Measurements from ENCODE around the gene CEP170B.

Gene CEP170B

GRCh38 chr14:104868060-104868740 is 3.1 kb downstream of the CEP170B start:
- DNase-seq (ENCODE audit: low read depth) = no peak

GRCh38 chr14:104868811-104869572 is 3.9 kb downstream of the CEP170B start:
- DNase-seq (ENCODE audit: low read depth) = no peak

GRCh38 chr14:104869669-104870367 is 4.8 kb downstream of the CEP170B start:
- DNase-seq (ENCODE audit: low read depth) = no peak

- peak; percentile 17 for DNase-seq (ENCODE audit: low read depth)
Observed at GRCh38 chr14:104870368-104871144, 5.5 kb downstream of the CEP170B start.

- DNase-seq (ENCODE audit: low read depth) = no peak
Observed at GRCh38 chr14:104871145-104871655, 6.1 kb downstream of the CEP170B start.

- no peak for DNase-seq (ENCODE audit: low read depth)
Observed at GRCh38 chr14:104871656-104872468, 6.8 kb downstream of the CEP170B start.

- no peak for DNase-seq (ENCODE audit: low read depth)
Observed at GRCh38 chr14:104872469-104873341, 7.6 kb downstream of the CEP170B start.

- DNase-seq (ENCODE audit: low read depth) = no peak
Observed at GRCh38 chr14:104873380-104874055, 8.4 kb downstream of the CEP170B start.

GRCh38 chr14:104874110-104874531 is 9.1 kb downstream of the CEP170B start:
- DNase-seq (ENCODE audit: low read depth) = no peak

GRCh38 chr14:104874571-104875411 is 9.7 kb downstream of the CEP170B start:
- DNase-seq (ENCODE audit: low read depth) = no peak

GRCh38 chr14:104875412-104875751 is 10.3 kb downstream of the CEP170B start:
- DNase-seq (ENCODE audit: low read depth) = no peak

- DNase-seq (ENCODE audit: low read depth) = no peak
Observed at GRCh38 chr14:104875811-104876210, 10.7 kb downstream of the CEP170B start.

- peak; percentile 7 for DNase-seq (ENCODE audit: low read depth)
Observed at GRCh38 chr14:104876251-104876699, 11.2 kb downstream of the CEP170B start.

- no peak for DNase-seq (ENCODE audit: low read depth)
Observed at GRCh38 chr14:104877066-104877805, 12.2 kb downstream of the CEP170B start.

- no peak for DNase-seq (ENCODE audit: low read depth)
Observed at GRCh38 chr14:104877806-104878550, 12.9 kb downstream of the CEP170B start.

- DNase-seq (ENCODE audit: low read depth) = no peak
Observed at GRCh38 chr14:104878582-104878981, 13.5 kb downstream of the CEP170B start.
